ENCODE data around the gene SESTD1. TPM values are rescaled to one million over a fixed set of nuclear protein-coding genes. Genes with fewer than 3 reads are reported as not detected.

Gene SESTD1
- total RNA-seq, 1 donor from 2014 or later: 27.0 TPM

Other genes with a start within 250 kb of the SESTD1 start
- gene CCDC141, start 214.7 kb downstream of the SESTD1 start, total RNA-seq: 0.63 and 1.5 TPM in 2 replicates